NCI-H187 treated with DMSO at 0.1 percent for 48 hours (cell line): ENCODE data around the gene LRRC56.
"Not testable (repeated sequence)": the region's sequence is repeated elsewhere in the genome, so short reads cannot be mapped to it uniquely, and the experiment has no call there.

Experiments
- DNase-seq: peaks from one replicate; lab custom pipeline; 2025; lab: John Stamatoyannopoulos, UW

Gene LRRC56

DNA sequence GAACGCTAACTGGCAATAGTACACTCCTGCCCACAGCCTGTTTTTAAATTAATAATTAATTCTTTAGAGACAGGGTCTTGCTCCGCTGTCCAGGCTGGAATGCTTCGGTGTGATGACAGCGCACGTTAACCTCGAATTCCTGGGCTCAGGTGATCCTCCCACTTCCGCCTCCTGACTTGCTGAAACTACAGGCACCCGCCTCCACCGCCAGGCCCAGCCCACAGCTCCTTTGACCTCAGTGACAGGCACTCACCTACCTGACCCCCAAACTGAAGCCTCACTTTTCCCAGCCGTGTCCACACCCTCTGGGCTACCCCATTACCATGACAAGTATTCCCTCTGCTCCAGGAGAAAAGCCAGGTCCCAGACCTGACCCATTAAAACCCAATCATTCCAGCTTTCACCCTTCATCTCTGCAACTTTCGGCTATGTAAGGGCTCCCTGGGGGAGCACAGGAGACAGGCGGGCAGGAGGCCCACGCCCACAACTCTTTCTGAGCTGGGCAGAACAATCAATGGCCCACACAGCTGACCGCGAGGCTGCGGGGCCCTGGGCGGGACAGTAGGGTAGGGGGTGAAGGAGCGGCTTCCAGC, 22.5 kb downstream of the LRRC56 start:
- no peak for DNase-seq

DNA sequence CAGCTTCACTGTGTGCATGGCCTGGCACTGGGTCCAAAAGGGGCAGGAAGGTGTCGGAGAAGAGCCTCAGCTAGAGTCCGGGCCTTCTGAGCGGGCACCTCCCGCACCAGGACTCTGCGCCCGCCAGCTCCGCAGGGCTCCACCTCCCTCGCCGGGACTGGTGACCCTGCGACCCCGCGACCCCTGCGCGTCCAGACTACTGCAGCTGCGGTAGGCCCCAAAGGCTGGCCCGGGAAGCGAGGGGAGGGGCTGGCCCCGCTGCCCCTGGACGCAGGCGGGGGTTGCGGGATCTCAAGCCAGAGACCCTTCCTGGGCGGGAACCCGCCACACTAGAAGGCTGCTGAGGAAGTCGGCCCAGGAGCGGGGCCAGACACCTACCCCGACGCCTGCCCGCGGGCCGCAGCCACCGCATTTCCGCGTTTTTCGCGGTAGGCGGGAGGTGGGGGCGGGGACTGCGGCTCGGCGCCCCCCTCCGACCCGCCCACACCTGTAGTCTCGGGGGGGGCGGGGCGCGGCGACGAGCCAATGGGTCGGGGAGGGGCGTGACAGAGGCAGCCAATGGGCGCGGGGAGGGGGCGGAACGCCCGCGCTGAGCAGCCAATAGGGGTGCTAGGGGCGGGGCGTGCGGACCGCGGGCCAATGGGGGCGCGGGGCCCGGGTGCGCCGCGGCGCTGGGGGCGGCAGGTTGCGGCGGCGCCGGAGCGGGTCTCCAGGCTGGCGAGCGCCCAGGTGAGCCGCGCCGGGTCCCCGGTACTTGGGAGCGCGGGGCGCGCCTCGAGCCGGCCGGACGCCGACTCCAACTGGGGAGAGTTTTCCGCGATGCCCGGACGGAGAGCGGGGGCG, 23.2 kb downstream of the LRRC56 start, which contains the start of the genes LMNTD2 and RASSF7:
Gene LMNTD2 (minus strand): TSS at position 434 of the 843 bp plus-strand sequence. CDS start 22 bp downstream, at position 412.
Gene RASSF7 (plus strand): TSS at position 666 of the 843 bp plus-strand sequence. CDS start 799 bp downstream, outside the sequence.
- peak; percentile 71 for DNase-seq

DNA sequence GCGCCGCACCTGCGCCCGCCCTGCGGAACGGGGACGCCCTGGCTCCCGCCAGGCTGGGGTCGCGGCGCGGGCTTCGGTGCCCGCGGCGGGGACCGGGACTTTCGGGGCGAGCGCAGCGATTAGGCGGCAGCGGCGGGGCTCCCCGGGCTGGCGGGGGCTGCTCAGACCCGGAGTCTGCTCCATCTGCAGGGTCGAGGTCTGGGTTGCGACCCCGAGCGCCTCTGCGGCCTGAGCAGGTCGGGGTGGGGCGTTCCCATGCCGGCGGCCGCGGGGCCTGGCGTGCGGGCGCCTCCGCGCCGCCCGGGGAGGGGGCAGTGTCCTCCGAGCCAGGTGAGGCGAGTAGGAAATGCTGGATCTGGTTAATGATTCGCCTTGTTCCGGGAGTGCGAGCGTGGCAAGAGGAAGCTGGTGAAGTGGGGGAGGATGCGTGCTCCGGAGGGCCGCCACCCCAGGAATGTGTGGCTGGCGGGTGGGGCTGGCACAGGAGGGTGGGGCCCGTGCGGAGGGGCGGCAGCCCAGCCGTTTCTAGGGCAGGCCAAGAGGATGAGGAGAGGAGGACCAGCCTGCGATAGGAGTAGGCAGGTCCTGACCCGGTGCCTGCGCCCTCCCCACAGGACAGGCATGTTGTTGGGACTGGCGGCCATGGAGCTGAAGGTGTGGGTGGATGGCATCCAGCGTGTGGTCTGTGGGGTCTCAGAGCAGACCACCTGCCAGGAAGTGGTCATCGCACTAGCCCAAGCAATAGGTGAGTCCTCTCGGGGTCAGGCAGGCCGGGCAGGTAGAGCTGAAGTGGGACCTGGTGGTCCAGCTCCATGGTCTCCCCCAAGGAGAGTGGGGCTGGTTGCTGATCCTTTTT, 24.0 kb downstream of the LRRC56 start:
- DNase-seq: no peak

DNA sequence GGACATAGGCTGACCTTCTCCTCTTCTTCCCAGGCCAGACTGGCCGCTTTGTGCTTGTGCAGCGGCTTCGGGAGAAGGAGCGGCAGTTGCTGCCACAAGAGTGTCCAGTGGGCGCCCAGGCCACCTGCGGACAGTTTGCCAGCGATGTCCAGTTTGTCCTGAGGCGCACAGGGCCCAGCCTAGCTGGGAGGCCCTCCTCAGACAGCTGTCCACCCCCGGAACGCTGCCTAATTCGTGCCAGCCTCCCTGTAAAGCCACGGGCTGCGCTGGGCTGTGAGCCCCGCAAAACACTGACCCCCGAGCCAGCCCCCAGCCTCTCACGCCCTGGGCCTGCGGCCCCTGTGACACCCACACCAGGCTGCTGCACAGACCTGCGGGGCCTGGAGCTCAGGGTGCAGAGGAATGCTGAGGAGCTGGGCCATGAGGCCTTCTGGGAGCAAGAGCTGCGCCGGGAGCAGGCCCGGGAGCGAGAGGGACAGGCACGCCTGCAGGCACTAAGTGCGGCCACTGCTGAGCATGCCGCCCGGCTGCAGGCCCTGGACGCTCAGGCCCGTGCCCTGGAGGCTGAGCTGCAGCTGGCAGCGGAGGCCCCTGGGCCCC, 24.8 kb downstream of the LRRC56 start:
- DNase-seq: no peak

DNA sequence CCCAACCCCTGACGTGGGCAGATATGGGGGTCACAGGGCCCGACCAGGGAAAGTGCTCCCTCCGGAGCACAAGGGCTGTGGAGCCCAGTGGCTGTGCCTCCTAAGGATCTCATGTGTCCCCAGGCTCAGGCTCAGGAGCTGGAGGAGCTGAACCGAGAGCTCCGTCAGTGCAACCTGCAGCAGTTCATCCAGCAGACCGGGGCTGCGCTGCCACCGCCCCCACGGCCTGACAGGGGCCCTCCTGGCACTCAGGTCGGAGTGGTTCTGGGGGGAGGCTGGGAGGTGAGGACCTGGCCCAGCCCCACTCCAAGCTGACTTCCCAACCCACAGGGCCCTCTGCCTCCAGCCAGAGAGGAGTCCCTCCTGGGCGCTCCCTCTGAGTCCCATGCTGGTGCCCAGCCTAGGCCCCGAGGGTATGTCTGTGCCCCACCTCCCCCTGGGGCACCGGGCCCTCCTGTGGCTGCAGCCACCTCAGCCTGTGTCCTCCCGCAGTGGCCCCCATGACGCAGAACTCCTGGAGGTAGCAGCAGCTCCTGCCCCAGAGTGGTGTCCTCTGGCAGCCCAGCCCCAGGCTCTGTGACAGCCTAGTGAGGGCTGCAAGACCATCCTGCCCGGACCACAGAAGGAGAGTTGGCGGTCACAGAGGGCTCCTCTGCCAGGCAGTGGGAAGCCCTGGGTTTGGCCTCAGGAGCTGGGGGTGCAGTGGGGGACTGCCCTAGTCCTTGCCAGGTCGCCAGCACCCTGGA, 25.9 kb downstream of the LRRC56 start:
- no peak for DNase-seq

DNA sequence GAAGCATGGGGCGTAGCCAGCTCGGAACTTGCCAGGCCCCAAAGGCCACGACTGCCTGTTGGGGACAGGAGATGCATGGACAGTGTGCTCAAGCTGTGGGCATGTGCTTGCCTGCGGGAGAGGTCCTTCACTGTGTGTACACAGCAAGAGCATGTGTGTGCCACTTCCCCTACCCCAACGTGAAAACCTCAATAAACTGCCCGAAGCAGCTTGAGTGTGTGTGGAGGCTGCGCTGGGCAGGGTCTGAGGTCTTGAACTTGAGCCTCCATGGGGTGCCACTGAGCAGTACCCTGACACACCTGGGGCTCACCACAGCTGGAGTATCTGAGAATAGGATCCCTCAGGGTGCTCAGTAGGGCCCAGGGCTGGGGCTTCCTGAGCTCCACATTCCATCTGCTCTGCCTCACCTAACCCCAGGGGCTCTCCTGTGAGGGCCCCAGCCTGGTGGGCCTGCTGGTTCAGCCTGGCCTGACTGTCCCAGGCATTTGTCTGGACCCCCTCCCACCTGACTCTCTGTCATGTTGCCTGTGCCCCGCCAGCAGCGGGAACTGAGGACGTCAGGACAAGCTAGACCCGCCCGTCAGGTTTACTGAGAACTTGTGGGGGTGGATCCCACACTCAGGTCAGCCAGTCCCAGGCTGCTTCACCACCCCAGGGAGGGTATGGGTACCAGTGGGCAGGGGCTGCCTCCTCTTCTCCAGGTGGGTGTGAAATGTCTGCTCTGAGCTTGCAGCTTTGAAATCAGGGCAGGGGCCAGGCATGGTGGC, 26.7 kb downstream of the LRRC56 start:
- no peak for DNase-seq

DNA sequence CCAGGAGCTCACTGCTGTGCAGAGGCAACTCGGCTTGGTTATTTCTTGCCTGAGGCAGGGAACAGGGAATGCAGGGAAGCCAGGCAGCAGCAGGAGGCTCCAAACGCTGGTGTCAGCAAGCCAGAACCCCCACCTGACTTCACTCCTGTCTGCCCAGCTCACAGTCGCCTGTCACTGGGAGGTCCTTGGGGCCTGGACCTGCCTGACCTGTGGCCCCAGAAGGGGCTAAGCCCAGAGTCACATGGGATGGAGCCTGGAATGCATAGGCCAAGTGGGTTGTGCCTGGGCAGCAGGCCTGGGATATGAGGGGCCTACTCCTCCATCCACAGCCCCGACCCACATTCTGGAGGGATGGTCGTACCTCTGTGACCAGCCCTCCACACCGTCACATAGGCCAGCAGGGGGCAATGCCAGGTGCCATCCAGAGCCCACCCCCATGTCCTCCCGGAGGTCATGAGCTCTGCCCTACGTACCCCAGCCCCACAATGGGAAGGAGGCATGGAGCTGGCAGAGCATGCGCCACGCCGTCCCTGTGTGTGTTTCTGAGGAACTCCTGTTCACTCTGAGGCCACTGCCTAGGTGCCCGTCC, 28.7 kb downstream of the LRRC56 start:
- DNase-seq: no peak

DNA sequence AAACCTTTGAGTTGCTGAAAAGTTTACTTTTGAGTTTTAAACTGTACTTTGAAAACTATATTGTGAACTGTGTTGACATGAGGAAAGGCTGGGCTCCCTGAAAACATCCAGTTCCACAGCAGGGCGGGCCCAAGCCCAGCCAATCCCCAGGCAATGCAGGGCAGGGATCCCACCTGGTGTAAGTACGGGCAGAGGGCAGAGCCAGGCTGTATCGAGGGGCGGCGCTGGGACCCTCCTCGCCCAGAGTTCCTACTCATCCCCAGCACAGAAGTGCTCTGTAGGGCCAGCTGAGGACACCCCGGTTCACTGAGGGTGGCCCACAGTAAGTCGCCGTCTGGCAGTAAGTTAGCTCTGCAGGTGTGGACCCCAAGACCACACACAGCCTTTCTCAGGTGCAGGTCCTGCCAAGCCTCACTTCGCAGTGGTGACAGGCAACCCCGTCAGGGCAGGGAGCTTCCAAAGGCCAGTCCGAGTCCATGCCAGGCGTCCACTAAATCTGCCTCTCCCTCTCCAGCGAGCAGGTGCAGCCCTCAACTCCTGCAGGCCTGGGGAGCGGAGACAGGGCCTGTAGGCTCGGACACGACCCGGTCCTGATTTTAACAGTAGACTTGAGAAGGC, 29.8 kb downstream of the LRRC56 start:
- no peak for DNase-seq

DNA sequence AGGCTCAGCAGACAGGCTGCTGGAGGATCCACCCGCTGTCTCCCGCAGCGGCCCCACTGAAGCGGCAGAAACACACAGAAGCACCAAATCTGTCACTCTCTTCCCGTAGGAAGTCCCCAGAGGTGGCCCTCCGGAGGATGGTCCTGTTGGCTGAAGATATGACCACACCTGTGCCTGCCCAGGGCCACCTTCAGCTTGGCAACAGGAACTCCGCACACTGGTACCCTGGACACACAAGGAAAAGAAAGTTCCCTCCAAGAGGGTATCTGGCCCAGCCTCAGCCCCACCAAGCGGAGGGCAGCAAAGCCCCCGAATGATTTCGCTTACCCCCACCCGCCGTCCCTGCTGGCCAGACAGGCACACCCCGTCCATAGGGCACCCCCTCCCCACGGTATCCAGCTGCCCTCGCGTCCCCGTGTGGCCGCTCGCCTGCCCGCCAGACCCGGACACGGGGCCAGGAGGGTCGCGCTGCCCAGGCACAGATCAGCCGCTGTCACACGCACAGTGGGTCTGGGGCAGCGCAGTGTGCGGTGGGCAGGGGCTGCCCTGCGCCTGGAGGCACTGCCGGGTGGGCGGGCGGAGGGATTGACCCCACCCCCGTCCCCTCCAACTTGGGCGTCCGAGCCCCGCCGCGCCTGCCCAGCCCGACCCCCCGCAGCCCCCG, 30.4 kb downstream of the LRRC56 start:
- DNase-seq: no peak

DNA sequence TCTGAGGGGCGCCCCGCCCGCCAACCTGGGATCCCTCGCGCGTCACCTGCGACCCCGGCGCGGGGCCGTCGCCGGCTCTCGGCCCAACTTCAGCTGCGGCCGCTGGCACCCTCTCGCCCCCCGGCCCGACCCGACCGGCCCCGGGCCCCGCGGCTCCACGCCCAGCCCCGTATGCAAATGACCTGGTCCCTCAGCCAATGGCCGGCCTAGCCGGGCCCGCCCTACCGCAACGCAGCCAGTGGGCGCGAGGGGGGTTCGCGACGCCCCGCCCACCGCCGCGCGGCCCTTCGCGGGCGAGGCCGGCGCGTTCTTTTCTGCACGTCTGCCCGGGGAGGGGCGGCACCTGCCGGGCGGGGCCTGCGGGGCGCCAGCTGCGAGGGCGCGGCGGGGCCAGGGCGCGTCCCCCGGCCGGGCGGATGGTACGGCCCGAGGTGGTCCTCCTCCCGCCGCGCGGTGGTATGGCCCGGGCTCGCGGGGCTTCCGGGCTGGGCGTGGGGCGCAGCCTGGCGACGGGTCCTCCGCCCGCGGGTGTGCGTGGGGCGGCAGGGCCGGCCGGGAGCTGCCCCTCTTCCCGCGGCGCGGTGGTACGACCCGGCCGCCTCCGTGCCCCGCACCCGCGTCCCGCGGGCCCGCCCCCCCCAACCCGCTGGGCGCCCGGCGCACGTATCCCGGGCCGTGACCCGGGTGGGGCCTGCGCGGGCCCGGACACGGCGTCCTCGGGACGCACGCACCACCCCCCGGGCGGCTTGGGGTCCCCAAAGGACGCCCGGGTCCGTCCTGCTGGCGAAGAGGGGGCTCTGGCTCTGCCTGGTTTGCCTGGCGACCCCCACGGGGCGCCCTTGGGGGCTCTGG, 31.2 kb downstream of the LRRC56 start:
- peak; percentile 72 for DNase-seq

DNA sequence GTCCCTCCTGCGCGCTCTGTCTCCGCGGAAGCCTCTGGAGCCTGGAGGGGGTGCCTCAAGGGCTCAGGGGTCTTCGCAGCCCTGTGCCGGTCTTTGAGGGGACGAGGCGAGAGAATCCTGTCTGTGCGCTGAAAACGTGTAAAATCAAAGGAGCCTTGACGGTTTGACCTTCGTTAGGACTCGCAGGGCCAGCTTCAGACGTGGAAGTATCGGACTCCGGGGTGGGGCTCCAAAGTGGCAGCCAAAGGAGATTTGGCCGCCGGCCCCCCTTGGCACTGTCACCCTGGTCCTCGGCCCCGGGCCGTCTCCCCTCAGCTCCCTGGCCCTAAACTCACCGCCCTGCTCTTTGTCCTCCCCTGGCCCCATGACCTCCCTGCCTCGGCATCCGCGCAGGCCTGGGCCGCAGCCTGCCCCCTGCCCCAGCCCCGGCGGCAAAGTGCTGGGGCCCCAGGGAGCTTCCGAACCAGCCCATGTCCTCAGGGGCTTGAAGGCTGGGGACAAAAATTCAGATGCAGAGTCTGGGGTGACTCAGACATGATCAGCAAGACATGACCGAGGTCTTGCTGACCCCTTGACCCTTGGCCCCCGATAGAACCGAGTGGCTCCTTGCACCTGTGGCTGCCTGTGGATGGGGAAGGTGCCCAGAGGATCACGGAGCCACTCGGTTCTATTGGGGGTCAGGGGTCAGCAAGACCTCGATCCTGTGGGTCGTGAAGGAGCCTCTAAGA, 32.0 kb downstream of the LRRC56 start:
- DNase-seq: no peak

DNA sequence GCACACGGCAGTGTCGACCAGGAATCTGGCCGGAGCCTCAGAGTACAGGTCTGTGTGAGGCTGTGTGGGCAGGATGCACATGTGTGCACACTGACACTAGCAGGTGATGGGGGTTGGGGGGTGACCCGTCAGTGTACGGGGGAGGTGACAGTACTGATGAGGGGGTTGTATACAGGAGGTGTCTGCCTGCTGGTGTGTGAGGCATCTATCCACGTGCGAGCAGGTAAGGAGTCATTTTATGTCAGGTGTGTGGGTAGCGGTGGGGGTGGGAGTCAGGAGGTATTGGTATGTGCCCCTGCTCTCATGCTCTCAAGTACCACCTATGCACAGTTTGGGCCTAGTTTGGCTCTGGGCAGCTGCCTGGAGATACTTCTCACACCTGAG, 34.5 kb downstream of the LRRC56 start:
- DNase-seq: no peak

DNA sequence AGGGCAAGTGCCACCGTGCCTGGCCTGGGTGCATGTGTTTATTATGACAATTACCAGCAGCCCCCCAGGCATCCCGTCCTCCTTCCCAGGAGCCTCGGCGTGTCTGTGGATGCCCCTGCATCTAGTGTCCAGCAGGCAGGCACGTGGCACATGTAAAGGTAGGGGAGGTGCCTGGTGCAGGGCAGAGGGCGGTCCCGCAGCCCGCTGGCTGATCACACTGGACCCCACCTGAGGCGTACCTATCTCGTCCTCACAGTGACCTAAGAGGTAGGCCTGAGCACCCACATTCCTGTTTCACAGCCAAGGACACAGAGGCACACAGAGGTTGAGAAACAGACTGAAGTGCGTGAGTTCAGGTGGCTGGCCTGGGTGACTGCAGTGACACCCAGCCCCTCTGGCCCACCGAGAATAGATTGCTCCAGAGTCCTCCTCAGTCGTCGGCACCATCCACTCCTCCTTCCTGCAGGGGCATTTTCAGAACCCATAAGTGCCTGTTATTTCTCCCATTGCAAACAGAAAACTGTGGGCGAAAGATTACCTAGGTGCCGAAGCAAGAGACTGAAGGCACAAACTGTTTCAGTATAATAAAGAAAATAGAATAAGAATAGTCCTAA, 35.9 kb downstream of the LRRC56 start:
- DNase-seq: no peak

DNA sequence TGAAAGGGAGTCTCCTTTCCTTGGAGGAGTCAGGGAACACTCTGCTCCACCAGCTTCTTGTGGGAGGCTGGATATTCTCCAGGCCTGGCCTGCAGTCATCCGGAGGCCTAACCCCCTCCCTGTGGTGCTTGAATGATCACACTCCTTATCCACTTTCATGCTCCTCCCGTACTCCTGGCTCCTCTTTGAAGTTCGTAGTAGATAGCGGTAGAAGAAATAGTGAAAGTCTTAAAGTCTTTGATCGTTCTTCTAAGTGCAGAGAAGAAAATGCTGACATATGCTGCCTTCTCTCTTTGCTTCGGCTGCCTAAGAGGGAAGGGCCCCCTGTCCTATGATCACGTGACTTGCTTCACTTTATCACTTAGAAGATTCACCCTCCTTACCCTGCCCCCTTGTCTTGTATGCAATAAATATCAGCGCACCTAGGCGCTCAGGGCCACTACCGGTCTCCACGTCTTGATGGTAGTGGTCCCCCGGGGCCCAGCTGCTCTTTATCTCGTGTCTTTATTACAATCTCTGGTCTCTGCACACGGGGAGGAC, 36.8 kb downstream of the LRRC56 start:
- DNase-seq: not testable (repeated sequence)

DNA sequence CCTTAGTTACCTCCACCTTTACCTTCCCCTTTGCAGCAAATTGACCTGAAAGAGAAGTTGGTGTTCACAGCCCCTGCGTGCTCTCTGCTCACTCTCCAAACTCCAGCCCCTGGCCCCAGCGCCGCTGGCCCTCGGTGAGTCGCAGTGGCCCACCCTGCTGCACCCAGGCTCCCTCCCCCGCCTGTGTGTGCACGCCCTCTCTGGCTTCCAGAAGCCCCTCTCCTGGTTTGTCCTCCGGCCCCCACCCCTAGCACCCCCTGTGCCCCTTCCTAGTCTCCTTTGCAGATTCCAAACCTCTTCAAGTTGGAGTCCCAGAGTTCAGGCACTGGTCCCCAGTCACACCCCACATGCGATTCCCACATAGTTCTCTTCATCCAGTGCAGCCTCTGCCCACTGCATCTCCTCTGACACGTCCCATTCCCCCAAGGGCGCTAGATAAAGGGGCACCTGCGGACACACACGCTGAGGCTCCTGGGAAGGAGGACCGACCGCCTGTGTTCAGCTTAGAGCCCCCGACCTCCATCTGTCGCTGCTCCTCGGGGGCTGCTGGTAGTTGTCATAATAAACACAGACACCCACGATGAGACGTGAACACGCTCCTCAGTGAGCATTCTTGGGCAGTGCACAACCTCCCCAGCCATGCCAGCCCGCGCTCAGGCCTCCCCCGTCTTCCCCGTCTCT, 37.4 kb downstream of the LRRC56 start:
- no peak for DNase-seq

DNA sequence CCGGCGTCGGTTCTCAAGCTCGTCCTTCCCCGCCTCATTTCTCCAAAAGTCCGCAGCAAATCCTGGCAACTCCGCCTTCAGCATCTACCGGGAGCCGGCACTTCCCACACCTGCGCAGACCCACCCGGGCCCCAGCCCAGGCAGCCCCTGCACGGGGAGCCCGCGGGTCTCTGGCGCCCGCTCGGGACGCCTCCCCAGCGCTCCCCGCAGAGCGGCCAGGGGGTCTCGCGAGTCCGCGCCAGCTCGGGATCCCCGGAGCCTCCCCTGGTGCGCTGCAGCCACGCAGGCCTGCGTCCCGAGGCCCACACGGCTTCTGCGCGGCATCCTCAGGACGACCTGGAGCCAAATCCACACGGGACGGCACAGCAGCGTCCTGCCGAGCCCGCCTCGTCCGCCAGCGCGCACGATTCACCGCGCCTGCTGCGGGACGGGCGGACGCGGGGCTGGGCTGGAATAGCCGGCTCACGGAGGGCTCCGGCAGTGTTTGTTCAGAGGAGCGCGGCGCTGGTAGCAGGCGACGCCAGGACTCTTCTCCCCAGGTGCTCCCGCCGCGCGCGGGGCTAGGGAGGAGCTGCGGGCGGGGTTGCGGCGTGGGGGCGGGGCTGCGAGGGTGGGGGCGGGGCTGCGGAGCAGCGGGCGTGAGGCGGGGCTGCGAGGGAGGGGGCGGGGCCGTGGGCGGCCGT, 38.1 kb downstream of the LRRC56 start:
- no peak for DNase-seq
